Muscle layer of colon (tissue), 2 donors: Measurements from ENCODE around the gene RIPK4.

ENCODE experiments used
- H3K27ac ChIP-seq: one replicate; pipeline ENCODE4 v1.7.0; 2013; ENCODE audit warnings: low read depth, mild to moderate bottlenecking, low read length, moderate library complexity
- H3K27me3 ChIP-seq, 2 donors: one replicate each; pipeline ENCODE4 v1.7.0; 2013; ENCODE audit warnings: low read length in 2 of 2, mild to moderate bottlenecking in 2 of 2; ENCODE audit not compliant: insufficient read depth in 2 of 2, control insufficient read depth in 1 of 2
- H3K36me3 ChIP-seq: one replicate; pipeline ENCODE4 v1.7.0; 2013; ENCODE audit warnings: mild to moderate bottlenecking, low read length; ENCODE audit not compliant: insufficient read depth
- H3K4me1 ChIP-seq: one replicate; pipeline ENCODE4 v1.7.0; 2013; ENCODE audit warnings: mild to moderate bottlenecking, low read length; ENCODE audit not compliant: insufficient read depth
- H3K4me3 ChIP-seq, 2 donors: one replicate each; pipeline ENCODE4 v1.7.0; 2013; ENCODE audit warnings: low read length in 2 of 2, low read depth in 1 of 2, mild to moderate bottlenecking in 1 of 2, moderate library complexity in 1 of 2
- H3K9ac ChIP-seq: one replicate; pipeline ENCODE4 v1.7.0; 2013; ENCODE audit warnings: low read length
- H3K9me3 ChIP-seq: one replicate; pipeline ENCODE4 v1.7.0; 2013; ENCODE audit warnings: mild to moderate bottlenecking, low read length
- donor health status: abdominal sarcoma.
- donor health status: Adenocarcinoma of cecum.

Gene RIPK4

DNA sequence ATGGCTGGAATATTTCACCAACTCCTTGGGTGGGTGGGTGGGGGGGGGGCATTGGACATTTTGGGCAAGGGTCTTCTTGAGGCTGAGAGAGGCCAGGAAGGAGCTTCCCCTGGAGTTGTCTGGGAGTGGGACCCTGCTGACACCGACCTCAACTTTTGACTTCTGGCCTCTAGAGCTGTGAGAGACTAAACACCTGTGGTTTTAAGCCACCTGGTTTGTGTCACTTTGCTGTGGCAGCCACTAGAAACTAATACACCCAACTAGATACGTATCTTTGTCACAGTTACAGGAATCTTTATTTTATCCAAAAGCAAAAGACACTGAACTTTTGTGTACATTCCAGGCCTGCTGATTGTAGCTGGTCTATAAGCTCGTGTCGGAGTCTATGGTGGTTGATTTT is 9.9 kb upstream of the RIPK4 start:
- H3K27me3 ChIP-seq, result peaks cover 15 to 51% of the 10 kb centered on the region in 2 donors
- no peak overlapping the region for H3K4me3 ChIP-seq
- H3K9ac ChIP-seq, result no peak overlapping the region
- peaks cover 4% of the 10 kb centered on the region for H3K4me1 ChIP-seq
- H3K27ac ChIP-seq, result no peak overlapping the region
- H3K36me3 ChIP-seq, result no peaks in the 10 kb centered on the region
- no peaks in the 10 kb centered on the region for H3K9me3 ChIP-seq

DNA sequence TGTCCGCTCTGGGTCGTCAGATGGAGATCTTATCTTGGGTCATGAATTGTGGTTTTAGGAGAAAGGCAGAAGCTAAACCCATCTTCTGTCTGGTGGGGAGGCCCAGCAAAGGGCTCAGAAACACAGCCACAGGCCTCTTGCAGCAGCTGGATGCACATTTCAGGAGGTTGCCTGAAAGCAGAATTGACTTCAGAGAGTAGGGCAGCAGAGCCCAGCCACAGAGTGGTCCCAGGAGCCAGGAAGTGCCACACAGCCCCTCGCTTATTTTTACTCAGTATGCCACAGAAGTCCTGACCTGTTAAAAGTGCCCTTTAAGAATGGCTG is 8.3 kb upstream of the RIPK4 start:
- Histone ChIP-seq H3K27me3 (peaks cover 17 to 46% of the 10 kb centered on the region in 2 donors), H3K9me3 (no peaks in the 10 kb centered on the region), H3K4me1 (peaks cover 4% of the 10 kb centered on the region), H3K4me3 (no peak overlapping the region), H3K27ac (no peak overlapping the region), H3K9ac (no peak overlapping the region), H3K36me3 (no peaks in the 10 kb centered on the region)

DNA sequence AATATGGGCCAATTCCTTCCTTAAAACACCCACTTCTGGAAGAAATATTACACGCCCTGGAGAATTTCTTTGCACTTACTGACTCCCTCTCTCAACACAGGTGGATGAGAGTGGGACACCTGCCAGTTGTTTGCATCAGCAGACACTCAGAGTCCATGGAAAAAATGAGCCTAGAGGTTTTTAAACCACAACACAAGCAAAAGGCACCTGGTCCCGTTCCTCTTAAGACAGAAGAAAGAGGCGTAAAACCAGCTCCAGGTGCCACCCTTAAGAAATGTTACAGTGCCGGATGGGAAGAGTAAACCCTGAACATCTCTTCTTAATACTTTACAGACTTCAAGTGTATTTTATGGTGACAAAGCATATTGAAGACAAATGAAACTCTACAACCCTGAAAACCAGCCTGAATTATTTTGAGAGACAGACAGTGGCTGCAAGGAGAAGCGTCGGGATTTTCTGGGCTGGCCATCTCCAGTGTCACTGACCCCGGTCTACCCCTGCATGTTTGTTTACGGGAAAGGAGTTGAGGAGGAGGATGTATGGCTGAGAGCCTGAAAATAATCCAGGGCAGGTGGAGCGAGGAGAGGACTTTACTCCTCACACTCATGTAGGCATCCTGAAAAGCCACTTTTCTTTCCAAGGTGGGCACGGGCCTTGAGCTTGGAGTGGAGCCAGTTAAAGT is 7.8 kb upstream of the RIPK4 start:
- Histone ChIP-seq H3K27me3 (peaks cover 20 to 45% of the 10 kb centered on the region in 2 donors), H3K27ac (no peak overlapping the region), H3K9ac (no peak overlapping the region), H3K4me3 (no peak overlapping the region), H3K9me3 (no peaks in the 10 kb centered on the region), H3K4me1 (peaks cover 4% of the 10 kb centered on the region), H3K36me3 (no peaks in the 10 kb centered on the region)

DNA sequence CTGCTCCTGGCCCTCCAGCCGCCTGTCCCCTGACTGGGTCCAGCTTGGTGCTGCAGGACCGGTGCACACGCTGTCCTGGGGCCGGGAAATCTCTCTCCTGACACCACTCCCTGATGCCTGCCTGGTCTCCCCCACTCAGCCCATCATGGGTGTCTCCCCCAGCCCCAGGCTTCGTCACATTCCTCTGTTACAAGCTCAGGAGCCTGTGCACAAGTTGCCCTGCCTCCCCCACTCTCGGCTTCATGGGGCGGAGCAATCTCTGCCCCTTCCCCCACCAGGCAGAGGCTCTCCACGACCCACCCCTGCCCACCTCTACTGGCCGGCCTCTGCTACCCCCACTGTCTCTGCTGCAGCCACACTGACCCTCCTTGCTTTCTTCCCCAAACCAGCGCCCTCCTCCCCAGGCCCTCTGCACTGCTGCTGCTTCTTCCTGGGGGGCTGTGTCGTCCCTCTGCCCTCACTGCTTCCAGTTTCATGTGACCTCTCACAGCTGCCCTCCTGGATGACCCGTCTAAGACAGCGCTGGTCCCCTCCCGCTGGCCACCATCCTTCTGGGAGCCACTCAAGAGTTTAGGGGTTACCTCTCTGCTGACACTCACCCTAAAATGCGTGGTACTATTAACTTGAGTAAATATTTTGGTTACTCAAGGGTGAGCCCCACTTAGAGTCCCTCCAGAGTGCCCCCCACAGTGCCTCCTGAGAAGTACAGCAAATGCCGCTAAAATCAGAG is 5.7 kb upstream of the RIPK4 start:
- Histone ChIP-seq H3K27me3 (peaks cover 32 to 49% of the 10 kb centered on the region in 2 donors), H3K9ac (no peak overlapping the region), H3K4me1 (peaks cover 15% of the 10 kb centered on the region), H3K36me3 (no peaks in the 10 kb centered on the region), H3K4me3 (no peak overlapping the region), H3K27ac (no peak overlapping the region), H3K9me3 (peaks cover under 1% of the 10 kb centered on the region)

DNA sequence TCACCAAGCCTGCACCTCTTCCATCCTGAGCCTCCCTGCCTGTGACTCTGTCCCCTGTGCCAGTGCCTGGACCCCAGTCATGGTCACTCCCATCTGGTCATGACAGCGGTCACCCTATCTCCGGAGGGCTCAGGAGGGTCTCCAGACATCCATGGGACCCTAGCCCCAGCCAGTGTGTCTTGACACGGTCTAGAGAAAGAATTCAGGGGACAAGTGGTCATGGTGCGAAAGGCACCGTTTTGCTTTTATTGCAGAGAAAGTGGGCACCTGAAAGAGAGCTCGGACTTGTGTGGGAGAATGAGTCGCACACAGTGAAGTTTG is 4.7 kb upstream of the RIPK4 start:
- Histone ChIP-seq H3K4me1 (peaks cover 15% of the 10 kb centered on the region), H3K27me3 (peaks cover 38 to 58% of the 10 kb centered on the region in 2 donors), H3K9me3 (peaks cover 5% of the 10 kb centered on the region), H3K4me3 (no peak overlapping the region), H3K9ac (no peak overlapping the region), H3K36me3 (no peaks in the 10 kb centered on the region), H3K27ac (no peak overlapping the region)

DNA sequence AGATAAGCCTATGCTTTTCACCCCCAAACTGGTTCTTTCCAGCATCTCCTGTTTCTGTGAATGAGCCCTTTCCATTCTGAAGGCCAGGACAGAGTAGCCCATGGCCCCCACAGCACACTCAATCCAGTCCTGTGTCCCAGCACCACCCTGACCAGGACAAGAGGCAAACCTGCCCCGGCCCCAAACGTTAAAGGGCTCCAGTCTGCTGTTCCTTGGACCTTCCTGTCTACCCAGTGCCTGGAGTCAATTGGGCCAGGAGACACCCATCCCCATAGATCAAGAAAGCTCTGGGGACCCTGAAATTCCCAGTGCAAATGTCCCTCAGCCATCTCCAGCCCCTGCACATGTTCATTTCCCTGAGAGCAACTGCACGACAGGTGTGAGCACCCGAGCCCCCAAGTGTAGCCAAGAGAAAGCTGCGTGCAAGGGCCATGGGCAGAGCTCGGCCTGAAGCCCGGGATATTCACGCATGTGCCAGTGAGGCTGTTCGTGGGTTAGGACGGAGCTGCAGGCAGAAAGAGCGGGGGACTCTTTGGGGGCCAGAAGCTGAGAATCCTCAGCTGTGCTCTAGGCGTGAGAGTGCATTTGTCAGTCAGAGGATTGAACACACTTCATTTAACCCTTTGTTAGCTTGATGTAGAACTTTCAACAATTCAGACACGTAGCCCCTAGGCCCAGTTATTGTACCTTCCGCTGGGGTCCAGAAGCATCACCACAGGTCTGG is 4.2 kb upstream of the RIPK4 start:
- H3K36me3 ChIP-seq, result no peaks in the 10 kb centered on the region
- H3K4me1 ChIP-seq, result peaks cover 15% of the 10 kb centered on the region

DNA sequence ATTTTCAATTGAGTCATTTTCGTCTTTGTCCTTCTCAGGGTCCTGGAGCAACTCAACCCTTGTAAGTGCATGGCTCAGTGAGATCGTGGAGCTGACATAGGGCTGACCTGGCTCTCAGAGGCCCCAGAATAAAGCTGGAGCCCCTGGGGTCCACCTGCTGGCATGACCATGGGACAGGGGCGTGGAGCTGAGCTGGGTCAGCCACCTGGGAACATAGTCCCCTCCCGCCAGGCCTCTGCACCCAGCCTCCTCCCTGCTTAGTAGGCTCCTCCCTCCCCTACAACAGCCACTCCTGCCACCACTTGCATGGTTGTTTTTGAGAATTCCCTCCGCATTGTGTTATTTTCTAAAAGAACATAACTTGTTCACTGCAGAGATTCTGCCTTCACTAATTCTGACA is 3.1 kb upstream of the RIPK4 start:
- Histone ChIP-seq H3K4me1 (peaks cover 15% of the 10 kb centered on the region), H3K4me3 (no peak overlapping the region), H3K27ac (no peak overlapping the region), H3K36me3 (no peaks in the 10 kb centered on the region), H3K27me3 (peaks cover 53 to 68% of the 10 kb centered on the region in 2 donors), H3K9ac (no peak overlapping the region), H3K9me3 (peaks cover 5% of the 10 kb centered on the region)

More for the DNA sequence above, 4.2 kb upstream of the RIPK4 start:
- Histone ChIP-seq H3K27ac (no peak overlapping the region), H3K27me3 (peaks cover 41 to 63% of the 10 kb centered on the region in 2 donors), H3K9ac (no peak overlapping the region), H3K9me3 (peaks cover 5% of the 10 kb centered on the region), H3K4me3 (no peak overlapping the region)

DNA sequence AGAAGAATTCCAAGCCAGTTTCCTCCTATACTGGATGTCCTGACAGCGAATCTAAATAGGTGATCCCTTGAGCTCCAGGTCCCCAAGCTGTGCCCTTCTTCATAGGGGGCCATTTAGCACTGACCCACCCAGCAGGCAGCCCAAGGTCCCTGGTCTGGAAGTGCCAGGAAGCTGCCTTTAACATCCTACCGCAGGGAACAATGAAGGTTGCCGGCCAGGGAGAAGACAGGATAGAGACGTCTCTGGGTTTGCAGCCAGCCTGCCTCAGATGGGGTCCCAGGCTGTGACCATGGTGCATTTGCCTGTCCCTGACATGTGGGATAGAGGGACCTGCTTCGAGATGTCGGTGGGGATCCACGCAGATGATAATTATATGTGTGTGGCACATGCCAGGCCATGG is 2.7 kb upstream of the RIPK4 start:
- H3K27ac ChIP-seq, result no peak overlapping the region
- H3K4me3 ChIP-seq, result no peak overlapping the region
- H3K27me3 ChIP-seq, result peaks cover 57 to 72% of the 10 kb centered on the region in 2 donors
- H3K36me3 ChIP-seq, result no peaks in the 10 kb centered on the region
- H3K9me3 ChIP-seq, result peaks cover 5% of the 10 kb centered on the region
- peaks cover 15% of the 10 kb centered on the region for H3K4me1 ChIP-seq
- no peak overlapping the region for H3K9ac ChIP-seq

DNA sequence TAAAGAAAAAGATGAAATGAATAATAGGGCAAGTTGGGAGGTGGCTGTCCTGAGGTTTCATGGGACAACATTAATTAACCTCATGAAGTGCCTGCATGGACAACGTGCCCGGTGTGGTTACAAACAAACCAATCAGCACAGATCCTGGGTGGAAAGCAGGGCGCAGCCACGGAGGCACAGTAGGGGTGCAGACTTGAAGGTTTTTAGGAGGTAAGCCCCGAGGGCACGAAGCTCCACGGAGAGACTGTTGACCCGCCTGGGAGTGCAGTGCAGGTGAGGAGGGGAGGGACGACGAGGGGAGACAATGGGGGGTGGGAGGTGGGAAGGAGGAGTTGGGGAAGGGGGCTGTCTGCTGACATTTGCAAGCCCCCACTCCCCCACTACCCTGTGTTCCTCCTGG is 2.3 kb upstream of the RIPK4 start:
- peak overlapping the region in 1 of 2 donors; percentile 63 for H3K4me3 ChIP-seq
- no peak overlapping the region for H3K27ac ChIP-seq
- H3K9ac ChIP-seq, result no peak overlapping the region
- no peaks in the 10 kb centered on the region for H3K36me3 ChIP-seq
- peaks cover 15% of the 10 kb centered on the region for H3K4me1 ChIP-seq
- peaks cover 61 to 76% of the 10 kb centered on the region in 2 donors for H3K27me3 ChIP-seq
- H3K9me3 ChIP-seq, result peaks cover 5% of the 10 kb centered on the region

DNA sequence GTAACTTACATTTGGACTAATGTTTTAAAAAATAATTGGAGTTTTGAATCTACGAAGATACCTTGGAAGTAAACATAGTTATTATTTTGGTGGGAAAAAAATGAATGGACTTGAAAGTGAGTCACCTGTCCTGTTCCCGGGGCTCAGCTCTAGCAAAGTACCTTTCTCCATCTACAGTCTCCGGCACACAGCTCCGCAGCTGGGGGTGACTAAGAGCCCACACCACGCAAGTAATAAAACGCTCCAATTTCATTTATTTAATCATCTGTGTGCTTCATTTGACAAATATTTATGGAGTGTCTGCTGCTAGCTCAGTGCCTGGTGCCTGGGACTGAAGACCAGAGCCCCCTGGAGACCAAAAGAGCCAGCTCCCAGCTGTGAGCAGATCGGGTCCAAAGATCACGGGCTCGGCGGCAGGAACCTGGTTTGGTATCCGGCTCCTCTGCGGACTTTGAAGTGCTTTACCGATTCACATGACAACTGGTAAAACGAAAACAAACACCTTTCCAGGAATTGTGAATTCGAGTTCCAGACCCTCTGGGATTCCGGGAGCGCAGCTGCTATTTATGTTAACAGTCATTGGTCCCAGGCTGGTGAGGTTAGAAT is 1.7 kb upstream of the RIPK4 start:
- Histone ChIP-seq H3K27me3 (peaks cover 66 to 79% of the 10 kb centered on the region in 2 donors), H3K4me1 (peaks cover 15% of the 10 kb centered on the region), H3K9ac (no peak overlapping the region), H3K36me3 (no peaks in the 10 kb centered on the region), H3K27ac (no peak overlapping the region), H3K9me3 (peaks cover 5% of the 10 kb centered on the region), H3K4me3 (peak overlapping the region; percentile 1 to 63)

DNA sequence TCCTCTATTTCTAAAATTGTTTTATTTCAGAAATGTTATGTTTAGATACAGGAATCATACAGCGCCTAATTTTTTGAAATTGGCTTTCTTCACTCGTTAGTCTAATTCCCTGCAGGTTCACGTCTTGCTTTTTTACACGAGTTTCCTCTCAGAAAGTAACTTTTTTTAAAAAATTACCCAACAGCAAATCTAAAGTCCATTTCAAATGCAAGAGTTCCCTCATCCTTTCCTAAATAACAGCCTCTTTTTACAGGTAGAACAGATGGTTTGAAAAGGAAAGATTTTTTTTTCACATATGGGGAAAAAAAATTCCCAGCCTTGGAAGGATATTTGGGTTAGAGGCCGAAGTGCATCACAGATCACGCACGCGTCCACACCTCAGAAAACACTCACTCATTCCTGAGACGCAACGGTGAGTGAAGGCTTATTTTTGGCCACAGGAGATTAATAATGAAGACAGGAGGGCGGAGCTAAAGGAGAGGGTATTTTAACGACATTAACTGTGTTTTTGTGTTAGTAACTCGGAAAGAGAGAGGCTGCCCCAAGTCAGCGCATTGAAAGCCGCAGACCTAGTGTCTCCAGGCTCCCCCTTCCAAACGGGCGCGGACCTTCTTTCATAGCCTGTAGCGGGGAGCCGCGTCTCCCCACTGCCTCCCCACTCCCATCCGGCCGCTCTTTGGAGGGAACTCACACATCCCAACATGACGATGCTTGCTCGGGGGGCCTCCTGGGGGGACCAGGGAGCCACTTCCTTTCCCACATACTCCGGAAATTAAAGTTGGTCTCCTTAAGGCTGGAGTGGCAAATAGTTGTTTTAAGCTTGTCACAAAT is 969 bp upstream of the RIPK4 start:
- H3K27ac ChIP-seq, result no peak overlapping the region
- H3K4me3 ChIP-seq, result peak overlapping the region in 1 of 2 donors; percentile 1
- H3K9me3 ChIP-seq, result peaks cover 5% of the 10 kb centered on the region
- H3K4me1 ChIP-seq, result peaks cover 15% of the 10 kb centered on the region
- peaks cover 69 to 79% of the 10 kb centered on the region in 2 donors for H3K27me3 ChIP-seq
- H3K9ac ChIP-seq, result no peak overlapping the region
- H3K36me3 ChIP-seq, result no peaks in the 10 kb centered on the region
